ENCODE measurements around the gene APOC3.

The APOC3 gene

DNA sequence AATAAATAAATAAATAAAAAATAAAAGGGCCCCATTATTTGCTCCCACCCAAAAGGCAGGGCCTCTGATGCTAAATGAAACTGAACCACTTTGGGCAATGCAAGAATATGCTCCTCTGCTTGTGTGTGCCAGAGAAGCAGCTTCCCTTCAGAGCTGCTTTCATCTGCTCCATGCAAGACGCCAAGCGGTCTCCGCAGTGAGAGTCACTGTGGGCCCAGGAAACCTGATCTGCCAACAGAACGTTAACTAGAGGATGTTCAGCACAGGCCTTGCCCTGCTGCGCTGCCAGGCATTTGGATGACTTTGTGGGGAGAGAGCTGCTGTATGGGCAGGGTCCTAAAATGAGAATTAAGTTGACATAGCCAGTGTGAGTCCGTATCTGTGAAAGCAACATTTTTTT is 51.4 kb downstream of the APOC3 start:
- DNase-seq = no peak

DNA sequence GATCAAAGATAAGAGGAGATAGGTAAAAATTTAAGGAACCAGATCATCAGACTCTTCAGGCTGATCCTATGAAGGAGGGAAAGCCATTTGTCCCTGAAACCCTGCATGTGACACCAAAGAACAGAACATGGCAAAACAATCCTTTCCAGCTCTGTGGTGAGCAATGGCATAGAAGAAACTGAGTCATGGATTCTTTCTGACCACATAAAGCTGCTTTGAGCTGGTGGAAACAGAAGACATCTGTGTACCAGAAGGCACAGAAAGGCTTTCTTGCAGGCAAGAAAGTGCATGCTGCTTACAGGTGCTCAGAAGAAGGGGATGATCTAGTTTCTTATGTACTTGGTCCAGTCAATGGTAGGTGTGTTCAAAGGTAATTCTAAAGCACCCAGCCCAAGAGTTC is 52.7 kb downstream of the APOC3 start:
- no peak for DNase-seq
